HEK293 (cell line): Measurements from ENCODE around the gene FCN1.

Experiments
- CTCF ChIA-PET: fragments of 350-600 bp; formaldehyde crosslinking; extraction: SDS; loops from one replicate; lab custom pipeline; 2021; ENCODE audit warnings: antibody characterized with exemption; lab: Yijun Ruan, JAX
- POLR2A ChIA-PET: fragments of 300-600 bp; formaldehyde crosslinking; extraction: SDS; loops from one replicate; lab custom pipeline; 2020; ENCODE audit warnings: antibody characterized with exemption, inconsistent platforms; lab: Yijun Ruan, JAX
- H3K27ac ChIP-seq: fragments of 200-500 bp; sonication (Bioruptor generic); 2 replicates; pipeline ENCODE4 v1.5.1; 2014; ENCODE audit warnings: low read depth, low read length, control low read depth, inconsistent platforms; ENCODE audit errors: extremely low read depth
- H3K36me3 ChIP-seq, 2 experiments: fragments of 200-500 bp in 1 of 2; sonication (Bioruptor generic) in 1 of 2; 1 replicate in 1 of 2; 2 replicates in 1 of 2; pipeline ENCODE4 v1.5.1; 2014 to 2017; ENCODE audit warnings: inconsistent platforms in 2 of 2, low read length in 2 of 2; ENCODE audit not compliant: control insufficient read depth in 2 of 2, insufficient read depth in 1 of 2
- H3K4me1 ChIP-seq: fragments of 200-500 bp; sonication (Bioruptor generic); 2 replicates; pipeline ENCODE4 v1.5.1; 2014; ENCODE audit warnings: mild to moderate bottlenecking, low read length, inconsistent platforms; ENCODE audit not compliant: control insufficient read depth, insufficient read depth
- H3K4me3 ChIP-seq: 2 replicates; pipeline ENCODE4 v1.5.1; 2011; ENCODE audit warnings: low read depth, mild to moderate bottlenecking, control low read depth, low read length, moderate library complexity
- H3K9me3 ChIP-seq: fragments of 200-500 bp; sonication (Bioruptor generic); 2 replicates; pipeline ENCODE4 v1.5.1; 2014; ENCODE audit warnings: low read depth, low read length, inconsistent platforms; ENCODE audit not compliant: control insufficient read depth, insufficient read depth
- IKZF3 ChIP-seq: fragments of 450-650 bp; IDR thresholded peaks from 2 replicates; pipeline ENCODE4 v1.5.0; 2018; ENCODE audit warnings: missing biosample characterization, mild to moderate bottlenecking, missing genetic modification characterization, moderate library complexity
- INSM2 ChIP-seq: fragments of 450-650 bp; formaldehyde crosslinking; IDR thresholded peaks from 2 replicates; pipeline ENCODE4 v1.5.1; 2016; ENCODE audit warnings: missing biosample characterization, missing genetic modification characterization
- KLF10 ChIP-seq: fragments of 450-650 bp; IDR thresholded peaks from 2 replicates; pipeline ENCODE4 v1.5.1; 2018; ENCODE audit warnings: missing biosample characterization, mild to moderate bottlenecking, missing genetic modification characterization
- MEIS1 ChIP-seq: sonication (generic); formaldehyde crosslinking; IDR thresholded peaks from 2 replicates; pipeline ENCODE4 v1.8.1; 2022; ENCODE audit warnings: missing genetic modification reagents, mild to moderate bottlenecking, borderline replicate concordance
- WT1 ChIP-seq: fragments of 450-650 bp; formaldehyde crosslinking; IDR thresholded peaks from 2 replicates; pipeline ENCODE4 v1.5.1; 2016; ENCODE audit warnings: missing biosample characterization, missing genetic modification characterization
- ZBTB21 ChIP-seq: fragments of 450-650 bp; formaldehyde crosslinking; IDR thresholded peaks from 2 replicates; pipeline ENCODE4 v1.5.1; 2017; ENCODE audit warnings: missing biosample characterization, missing genetic modification characterization
- ZBTB8A ChIP-seq: fragments of 450-650 bp; formaldehyde crosslinking; IDR thresholded peaks from 2 replicates; pipeline ENCODE4 v1.5.1; 2016; ENCODE audit warnings: missing biosample characterization, missing genetic modification characterization
- ZNF211 ChIP-seq: fragments of 450-650 bp; formaldehyde crosslinking; IDR thresholded peaks from 2 replicates; pipeline ENCODE4 v1.5.1; 2016; ENCODE audit warnings: low read depth, missing biosample characterization, missing genetic modification characterization
- ZNF214 ChIP-seq: fragments of 450-650 bp; formaldehyde crosslinking; IDR thresholded peaks from 2 replicates; pipeline ENCODE4 v1.5.1; 2017; ENCODE audit warnings: missing biosample characterization, mild to moderate bottlenecking, missing genetic modification characterization, borderline replicate concordance
- ZNF239 ChIP-seq: fragments of 450-650 bp; formaldehyde crosslinking; IDR thresholded peaks from 2 replicates; pipeline ENCODE4 v1.5.1; 2016; ENCODE audit warnings: missing biosample characterization, missing genetic modification characterization
- ZNF280D ChIP-seq: fragments of 450-650 bp; formaldehyde crosslinking; IDR thresholded peaks from 2 replicates; pipeline ENCODE4 v1.5.1; 2016; ENCODE audit warnings: missing biosample characterization, missing genetic modification characterization
- ZNF354C ChIP-seq: fragments of 450-650 bp; formaldehyde crosslinking; IDR thresholded peaks from 2 replicates; pipeline ENCODE4 v1.5.1; 2016; ENCODE audit warnings: missing biosample characterization, missing genetic modification characterization, low read depth, borderline replicate concordance
- ZNF518A ChIP-seq: fragments of 450-650 bp; formaldehyde crosslinking; conservative IDR thresholded peaks from 2 replicates; pipeline ENCODE4 v1.5.1; 2016; ENCODE audit warnings: low read depth, missing biosample characterization, missing genetic modification characterization
- ZNF580 ChIP-seq: fragments of 450-650 bp; formaldehyde crosslinking; IDR thresholded peaks from 2 replicates; pipeline ENCODE4 v1.5.1; 2016; ENCODE audit warnings: missing biosample characterization, missing genetic modification characterization
- ZNF670 ChIP-seq: fragments of 450-650 bp; formaldehyde crosslinking; IDR thresholded peaks from 2 replicates; pipeline ENCODE4 v1.5.1; 2016; ENCODE audit warnings: missing biosample characterization, missing genetic modification characterization, low read depth
- TF ChIP-seq, protein P1 (sequence below): fragments of 450-650 bp; formaldehyde crosslinking; IDR thresholded peaks from 2 replicates; pipeline ENCODE4 v1.5.1; 2016; ENCODE audit warnings: missing biosample characterization, missing genetic modification characterization
- TF ChIP-seq, protein P2 (sequence below): fragments of 450-650 bp; formaldehyde crosslinking; IDR thresholded peaks from 2 replicates; pipeline ENCODE4 v1.5.1; 2016; ENCODE audit warnings: missing biosample characterization, missing genetic modification characterization, borderline replicate concordance

The FCN1 gene

GRCh38 chr9:134942011-134942787 is 24.5 kb upstream of the FCN1 start (continued):
- TF ChIP-seq ZNF280D (tag by site-specific recombination): no peak

DNA sequence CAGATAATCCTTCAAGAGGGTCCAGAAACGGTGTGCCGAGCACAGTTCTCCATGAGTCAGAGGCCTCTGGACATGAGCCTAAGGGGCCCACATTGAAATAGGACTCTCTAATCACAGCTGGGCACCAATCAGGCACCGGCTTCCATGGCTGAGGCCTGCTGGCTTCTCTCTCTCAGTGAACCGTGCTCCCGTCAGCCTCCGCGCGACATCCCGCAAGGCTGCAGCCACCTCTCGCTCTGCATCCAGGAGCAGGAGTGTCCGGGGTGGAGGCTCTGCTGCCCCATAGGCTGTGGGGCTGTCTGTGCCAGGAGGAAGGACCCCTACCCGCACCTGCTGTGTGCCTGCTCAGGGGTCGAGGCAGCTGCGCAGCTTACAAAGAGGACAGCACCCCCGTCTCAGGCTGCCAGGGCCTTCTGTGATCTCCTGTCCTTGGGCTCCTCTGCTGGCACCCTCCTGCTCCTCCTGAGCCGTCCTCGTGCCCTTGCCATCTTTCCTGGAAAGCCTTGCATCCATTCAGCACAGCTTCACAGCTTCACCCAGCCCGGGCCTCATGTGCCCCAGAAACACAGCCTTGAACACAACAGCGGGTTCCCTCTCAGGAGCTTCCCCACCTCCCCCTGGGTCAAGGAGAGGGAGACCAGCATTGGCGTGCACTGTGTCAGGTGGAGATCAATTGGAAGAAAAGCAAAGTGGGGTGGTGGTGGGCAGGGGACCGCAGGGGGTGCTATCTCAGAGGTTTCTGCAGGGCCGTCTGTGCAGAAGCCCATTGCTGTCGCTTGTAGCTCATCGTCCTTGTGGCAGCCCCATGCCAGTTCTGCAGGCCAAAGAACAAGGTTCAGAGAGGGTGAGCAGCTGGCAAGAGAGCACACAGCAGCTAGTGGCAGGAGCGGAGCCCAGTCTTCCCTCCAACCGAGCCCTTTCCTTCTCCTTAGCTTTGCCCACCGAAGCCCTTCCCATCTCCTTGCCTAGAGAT is 22.8 kb upstream of the FCN1 start:
- TF ChIP-seq ZBTB21 (tag by site-specific recombination) (no peak), ZNF518A (no peak), ZBTB8A (no peak), ZNF214 (tag by site-specific recombination) (no peak), KLF10 (tag by site-specific recombination) (no peak), ZNF580 (no peak), MEIS1 (CRISPR knock-in tag) (no peak), ZNF239 (tag by site-specific recombination) (no peak), ZNF354C (tag by site-specific recombination) (no peak), WT1 (tag by site-specific recombination) (no peak), IKZF3 (tag by site-specific recombination) (no peak), INSM2 (no peak), ZNF670 (tag by site-specific recombination) (no peak), ZNF211 (tag by site-specific recombination) (no peak)
- TF ChIP-seq, protein P1, sequence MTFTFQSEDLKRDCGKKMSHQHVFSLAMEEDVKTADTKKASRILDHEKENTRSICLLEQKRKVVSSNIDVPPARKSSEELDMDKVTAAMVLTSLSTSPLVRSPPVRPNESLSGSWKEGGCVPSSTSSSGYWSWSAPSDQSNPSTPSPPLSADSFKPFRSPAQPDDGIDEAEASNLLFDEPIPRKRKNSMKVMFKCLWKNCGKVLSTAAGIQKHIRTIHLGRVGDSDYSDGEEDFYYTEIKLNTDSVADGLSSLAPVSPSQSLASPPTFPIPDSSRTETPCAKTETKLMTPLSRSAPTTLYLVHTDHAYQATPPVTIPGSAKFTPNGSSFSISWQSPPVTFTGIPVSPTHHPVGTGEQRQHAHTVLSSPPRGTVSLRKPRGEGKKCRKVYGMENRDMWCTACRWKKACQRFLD (tag by site-specific recombination): no peak
- TF ChIP-seq, protein P2, sequence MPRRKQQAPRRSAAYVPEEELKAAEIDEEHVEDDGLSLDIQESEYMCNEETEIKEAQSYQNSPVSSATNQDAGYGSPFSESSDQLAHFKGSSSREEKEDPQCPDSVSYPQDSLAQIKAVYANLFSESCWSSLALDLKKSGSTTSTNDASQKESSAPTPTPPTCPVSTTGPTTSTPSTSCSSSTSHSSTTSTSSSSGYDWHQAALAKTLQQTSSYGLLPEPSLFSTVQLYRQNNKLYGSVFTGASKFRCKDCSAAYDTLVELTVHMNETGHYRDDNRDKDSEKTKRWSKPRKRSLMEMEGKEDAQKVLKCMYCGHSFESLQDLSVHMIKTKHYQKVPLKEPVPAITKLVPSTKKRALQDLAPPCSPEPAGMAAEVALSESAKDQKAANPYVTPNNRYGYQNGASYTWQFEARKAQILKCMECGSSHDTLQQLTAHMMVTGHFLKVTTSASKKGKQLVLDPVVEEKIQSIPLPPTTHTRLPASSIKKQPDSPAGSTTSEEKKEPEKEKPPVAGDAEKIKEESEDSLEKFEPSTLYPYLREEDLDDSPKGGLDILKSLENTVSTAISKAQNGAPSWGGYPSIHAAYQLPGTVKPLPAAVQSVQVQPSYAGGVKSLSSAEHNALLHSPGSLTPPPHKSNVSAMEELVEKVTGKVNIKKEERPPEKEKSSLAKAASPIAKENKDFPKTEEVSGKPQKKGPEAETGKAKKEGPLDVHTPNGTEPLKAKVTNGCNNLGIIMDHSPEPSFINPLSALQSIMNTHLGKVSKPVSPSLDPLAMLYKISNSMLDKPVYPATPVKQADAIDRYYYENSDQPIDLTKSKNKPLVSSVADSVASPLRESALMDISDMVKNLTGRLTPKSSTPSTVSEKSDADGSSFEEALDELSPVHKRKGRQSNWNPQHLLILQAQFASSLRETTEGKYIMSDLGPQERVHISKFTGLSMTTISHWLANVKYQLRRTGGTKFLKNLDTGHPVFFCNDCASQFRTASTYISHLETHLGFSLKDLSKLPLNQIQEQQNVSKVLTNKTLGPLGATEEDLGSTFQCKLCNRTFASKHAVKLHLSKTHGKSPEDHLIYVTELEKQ (tag by site-specific recombination): no peak
- TF ChIP-seq, all 188 proteins: peak for 0
- Histone ChIP-seq H3K4me3 (no peak overlapping the region), H3K36me3 (no peaks in the 10 kb centered on the region), H3K4me1 (no peaks in the 10 kb centered on the region), H3K27ac (no peak overlapping the region), H3K9me3 (no peaks in the 10 kb centered on the region)
- ChIA-PET POLR2A (no interaction called here), CTCF (interaction anchor here (1.2 kb wide), 1 partner anchor 82 kb away, joined by 3 read pairs; no protein-coding TSS in a partner anchor)
